ENCODE measurements around the gene VSIG4.

The VSIG4 gene

GRCh38 chrX:66036231-66036630, 3.6 kb downstream of the VSIG4 start:
- Histone ChIP-seq H3K9me2 (replicated peaks; ENCODE audit: low read depth, low read length) (no peaks in the 10 kb centered on the region), H3K4me2 (ENCODE audit: low read depth, low read length, poor library complexity, severe bottlenecking) (no peak overlapping the region), H2AFZ (ENCODE audit: low read length) (no peak overlapping the region), H3K4me1 (ENCODE audit: insufficient read depth, low read length, poor library complexity, severe bottlenecking) (no peaks in the 10 kb centered on the region), H3K4me3 (ENCODE audit: low read length, poor library complexity, severe bottlenecking) (no peak overlapping the region), H3K27me3 (ENCODE audit: insufficient read depth, low read length, poor library complexity, severe bottlenecking) (no peaks in the 10 kb centered on the region), H3F3A (ENCODE audit: low read depth) (no peaks in the 10 kb centered on the region), H3K9ac (ENCODE audit: low read depth, low read length, poor library complexity, severe bottlenecking) (no peak overlapping the region), H3K9me3 (ENCODE audit: insufficient read depth, low read depth, low read length) (no peaks in the 10 kb centered on the region), H3K36me3 (ENCODE audit: insufficient read depth, low read length) (no peaks in the 10 kb centered on the region), H3K79me2 (ENCODE audit: insufficient read depth, low read length) (no peaks in the 10 kb centered on the region), H4K20me1 (ENCODE audit: insufficient read depth, low read length, poor library complexity, severe bottlenecking) (no peaks in the 10 kb centered on the region)
- TF ChIP-seq EZH2phosphoT487 (IDR thresholded peaks at IDR 0.05; ENCODE audit: borderline replicate concordance) (no peak), CTCF (conservative IDR thresholded peaks at IDR 0.05; ENCODE audit: low read length) (no peak)

- no peak for TF ChIP-seq CTCF (conservative IDR thresholded peaks at IDR 0.05; ENCODE audit: low read length)
- no peak for TF ChIP-seq EZH2phosphoT487 (IDR thresholded peaks at IDR 0.05; ENCODE audit: borderline replicate concordance)
- no peaks in the 10 kb centered on the region for H3K36me3 ChIP-seq (ENCODE audit: insufficient read depth, low read length)
- no peak overlapping the region for H2AFZ ChIP-seq (ENCODE audit: low read length)
- no peaks in the 10 kb centered on the region for H3K9me3 ChIP-seq (ENCODE audit: insufficient read depth, low read depth, low read length)
- H3K4me3 ChIP-seq (ENCODE audit: low read length, poor library complexity, severe bottlenecking) = no peak overlapping the region
- no peaks in the 10 kb centered on the region for H4K20me1 ChIP-seq (ENCODE audit: insufficient read depth, low read length, poor library complexity, severe bottlenecking)
- H3F3A ChIP-seq (ENCODE audit: low read depth) = no peaks in the 10 kb centered on the region
- no peaks in the 10 kb centered on the region for H3K79me2 ChIP-seq (ENCODE audit: insufficient read depth, low read length)
- H3K9me2 ChIP-seq (replicated peaks; ENCODE audit: low read depth, low read length) = no peaks in the 10 kb centered on the region
- H3K4me2 ChIP-seq (ENCODE audit: low read depth, low read length, poor library complexity, severe bottlenecking) = no peak overlapping the region
- peaks cover 3% of the 10 kb centered on the region for H3K4me1 ChIP-seq (ENCODE audit: insufficient read depth, low read length, poor library complexity, severe bottlenecking)
- H3K27me3 ChIP-seq (ENCODE audit: insufficient read depth, low read length, poor library complexity, severe bottlenecking) = no peaks in the 10 kb centered on the region
- H3K9ac ChIP-seq (ENCODE audit: low read depth, low read length, poor library complexity, severe bottlenecking) = no peak overlapping the region
These were observed 4.2 kb downstream of the VSIG4 start for GRCh38 chrX:66035667-66036066.

GRCh38 chrX:66030505-66031317, 9.2 kb downstream of the VSIG4 start:
- Histone ChIP-seq H3K4me3 (ENCODE audit: low read length, poor library complexity, severe bottlenecking) (no peak overlapping the region), H4K20me1 (ENCODE audit: insufficient read depth, low read length, poor library complexity, severe bottlenecking) (no peaks in the 10 kb centered on the region), H3F3A (ENCODE audit: low read depth) (no peaks in the 10 kb centered on the region), H3K27me3 (ENCODE audit: insufficient read depth, low read length, poor library complexity, severe bottlenecking) (no peaks in the 10 kb centered on the region), H3K9me3 (ENCODE audit: insufficient read depth, low read depth, low read length) (no peaks in the 10 kb centered on the region), H3K79me2 (ENCODE audit: insufficient read depth, low read length) (no peaks in the 10 kb centered on the region), H3K9me2 (replicated peaks; ENCODE audit: low read depth, low read length) (no peaks in the 10 kb centered on the region), H3K36me3 (ENCODE audit: insufficient read depth, low read length) (no peaks in the 10 kb centered on the region), H3K9ac (ENCODE audit: low read depth, low read length, poor library complexity, severe bottlenecking) (no peak overlapping the region), H3K4me1 (ENCODE audit: insufficient read depth, low read length, poor library complexity, severe bottlenecking) (peaks cover 5% of the 10 kb centered on the region), H3K4me2 (ENCODE audit: low read depth, low read length, poor library complexity, severe bottlenecking) (no peak overlapping the region), H2AFZ (ENCODE audit: low read length) (no peak overlapping the region)
- TF ChIP-seq EZH2phosphoT487 (IDR thresholded peaks at IDR 0.05; ENCODE audit: borderline replicate concordance) = no peak
- peak; percentile 68 for TF ChIP-seq CTCF (conservative IDR thresholded peaks at IDR 0.05; ENCODE audit: low read length)

All from Loucy (cell line).